ENCODE data around the gene ITGAD.

ITGAD gene

GRCh38 chr16:31453255-31454204, 60.4 kb downstream of the ITGAD start:
- TF ChIP-seq CTCF (IDR thresholded peaks at IDR 0.05; ENCODE audit: control extremely low read depth, extremely low read depth, low read depth, missing control alignments), result no peak
- DNase-seq (ENCODE audit: extremely low spot score), result no peak
- POLR2A ChIA-PET, result no interaction called here
- CTCF ChIA-PET, result interaction anchor here (0.9 to 9.6 kb wide), 5 partner anchors 10 to 243 kb away, joined by 3 to 105 read pairs (median 5); partner anchors contain the start of gene ZNF843

- DNase-seq (ENCODE audit: extremely low spot score), result peak; percentile 15
- ChIA-PET CTCF (interaction anchor here (0.6 to 9.6 kb wide), 7 partner anchors 14 to 413 kb away, joined by 3 to 105 read pairs (median 4); partner anchors contain the start of gene ZNF843), POLR2A (interaction anchor here (0.6 kb wide), 1 partner anchor 247 kb away, joined by 3 read pairs; no protein-coding TSS in a partner anchor)
- peak; percentile 45 for TF ChIP-seq CTCF (IDR thresholded peaks at IDR 0.05; ENCODE audit: control extremely low read depth, extremely low read depth, low read depth, missing control alignments)
These were observed 62.6 kb downstream of the ITGAD start for GRCh38 chr16:31455601-31456314.

GRCh38 chr16:31456988-31457360, 63.8 kb downstream of the ITGAD start:
- no peak for TF ChIP-seq CTCF (IDR thresholded peaks at IDR 0.05; ENCODE audit: control extremely low read depth, extremely low read depth, low read depth, missing control alignments)
- ChIA-PET CTCF (interaction anchor here (1.3 to 9.6 kb wide), 3 partner anchors 15 to 412 kb away, joined by 4 to 105 read pairs (median 31); partner anchors contain the start of genes KAT8 and ZNF843), POLR2A (interaction anchor here (1.4 kb wide), 1 partner anchor 276 kb away, joined by 4 read pairs; no protein-coding TSS in a partner anchor)
- DNase-seq (ENCODE audit: extremely low spot score), result peak; percentile 2

- TF ChIP-seq CTCF (IDR thresholded peaks at IDR 0.05; ENCODE audit: control extremely low read depth, extremely low read depth, low read depth, missing control alignments), result no peak
- POLR2A ChIA-PET, result no interaction called here
- CTCF ChIA-PET, result interaction anchor here (0.9 to 9.6 kb wide), 17 partner anchors 10 to 515 kb away, joined by 3 to 105 read pairs (median 4); partner anchors contain the start of genes KAT8, SLC5A2 and ZNF843
- DNase-seq (ENCODE audit: extremely low spot score), result peak; percentile 62
These were observed 65.1 kb downstream of the ITGAD start for GRCh38 chr16:31458073-31458843.

GRCh38 chr16:31458844-31459686, 65.9 kb downstream of the ITGAD start, which contains the start of gene ARMC5:
ARMC5 (plus strand) TSS chr16:31459501; CDS start chr16:31459525, 24 bp downstream.
- CTCF ChIA-PET, result interaction anchor here (0.9 to 9.6 kb wide), 25 partner anchors 8 to 516 kb away, joined by 3 to 105 read pairs (median 6); partner anchors contain the start of genes RUSF1, SLC5A2, TGFB1I1 and ZNF267
- peak; percentile 90 for DNase-seq (ENCODE audit: extremely low spot score)
- TF ChIP-seq CTCF (IDR thresholded peaks at IDR 0.05; ENCODE audit: control extremely low read depth, extremely low read depth, low read depth, missing control alignments), result peak; percentile 78
- POLR2A ChIA-PET, result interaction anchor here (0.6 to 1.7 kb wide), 2 partner anchors 18 to 279 kb away, joined by 3 to 9 read pairs; partner anchors contain the start of gene FUS
